ENCODE results near the gene THY1.
"Not testable (repeated sequence)": the region's sequence is repeated elsewhere in the genome, so short reads cannot be mapped to it uniquely, and the experiment has no call there.

The THY1 gene

GRCh38 chr11:119437521-119437920 lies 14.5 kb upstream of the THY1 start:
- not testable (repeated sequence) for H3K4me3 ChIP-seq (ENCODE audit: low read depth, low read length); H3K9me3 ChIP-seq (ENCODE audit: control insufficient read depth, insufficient read depth, low read length); H3K36me3 ChIP-seq (ENCODE audit: control insufficient read depth, insufficient read depth, low read length); H3K27me3 ChIP-seq (ENCODE audit: control insufficient read depth, insufficient read depth, low read length); H3K4me1 ChIP-seq (ENCODE audit: control insufficient read depth, insufficient read depth, low read length); H3K9ac ChIP-seq (ENCODE audit: low read depth, low read length)

GRCh38 chr11:119436711-119437110 lies 13.7 kb upstream of the THY1 start:
- Histone ChIP-seq H3K4me3 (ENCODE audit: low read depth, low read length) (no peak overlapping the region), H3K9ac (ENCODE audit: low read depth, low read length) (no peak overlapping the region), H3K27me3 (ENCODE audit: control insufficient read depth, insufficient read depth, low read length) (no peaks in the 10 kb centered on the region), H3K4me1 (ENCODE audit: control insufficient read depth, insufficient read depth, low read length) (peaks cover 8% of the 10 kb centered on the region), H3K9me3 (ENCODE audit: control insufficient read depth, insufficient read depth, low read length) (no peaks in the 10 kb centered on the region), H3K36me3 (ENCODE audit: control insufficient read depth, insufficient read depth, low read length) (no peaks in the 10 kb centered on the region)

- Histone ChIP-seq H3K4me3 (ENCODE audit: low read depth, low read length) (no peak overlapping the region), H3K4me1 (ENCODE audit: control insufficient read depth, insufficient read depth, low read length) (peaks cover 6% of the 10 kb centered on the region), H3K27me3 (ENCODE audit: control insufficient read depth, insufficient read depth, low read length) (no peaks in the 10 kb centered on the region), H3K9ac (ENCODE audit: low read depth, low read length) (no peak overlapping the region), H3K36me3 (ENCODE audit: control insufficient read depth, insufficient read depth, low read length) (no peaks in the 10 kb centered on the region), H3K9me3 (ENCODE audit: control insufficient read depth, insufficient read depth, low read length) (no peaks in the 10 kb centered on the region)
Observed at GRCh38 chr11:119436093-119436492, 13.1 kb upstream of the THY1 start.

- H3K4me1 ChIP-seq (ENCODE audit: control insufficient read depth, insufficient read depth, low read length): peaks cover 3% of the 10 kb centered on the region
- H3K36me3 ChIP-seq (ENCODE audit: control insufficient read depth, insufficient read depth, low read length): no peaks in the 10 kb centered on the region
- no peaks in the 10 kb centered on the region for H3K27me3 ChIP-seq (ENCODE audit: control insufficient read depth, insufficient read depth, low read length)
- H3K9ac ChIP-seq (ENCODE audit: low read depth, low read length): no peak overlapping the region
- no peaks in the 10 kb centered on the region for H3K9me3 ChIP-seq (ENCODE audit: control insufficient read depth, insufficient read depth, low read length)
- H3K4me3 ChIP-seq (ENCODE audit: low read depth, low read length): no peak overlapping the region
Observed at GRCh38 chr11:119434591-119435330, 11.8 kb upstream of the THY1 start.

- Histone ChIP-seq H3K4me1 (ENCODE audit: control insufficient read depth, insufficient read depth, low read length) (peaks cover 3% of the 10 kb centered on the region), H3K4me3 (ENCODE audit: low read depth, low read length) (no peak overlapping the region), H3K9me3 (ENCODE audit: control insufficient read depth, insufficient read depth, low read length) (no peaks in the 10 kb centered on the region), H3K36me3 (ENCODE audit: control insufficient read depth, insufficient read depth, low read length) (no peaks in the 10 kb centered on the region), H3K9ac (ENCODE audit: low read depth, low read length) (no peak overlapping the region), H3K27me3 (ENCODE audit: control insufficient read depth, insufficient read depth, low read length) (no peaks in the 10 kb centered on the region)
Observed at GRCh38 chr11:119433358-119433725, 10.4 kb upstream of the THY1 start.

- H3K9me3 ChIP-seq (ENCODE audit: control insufficient read depth, insufficient read depth, low read length): no peaks in the 10 kb centered on the region
- H3K36me3 ChIP-seq (ENCODE audit: control insufficient read depth, insufficient read depth, low read length): no peaks in the 10 kb centered on the region
- H3K27me3 ChIP-seq (ENCODE audit: control insufficient read depth, insufficient read depth, low read length): no peaks in the 10 kb centered on the region
- no peak overlapping the region for H3K4me3 ChIP-seq (ENCODE audit: low read depth, low read length)
- H3K9ac ChIP-seq (ENCODE audit: low read depth, low read length): no peak overlapping the region
- H3K4me1 ChIP-seq (ENCODE audit: control insufficient read depth, insufficient read depth, low read length): peaks cover 3% of the 10 kb centered on the region
Observed at GRCh38 chr11:119432484-119433357, 9.7 kb upstream of the THY1 start.

GRCh38 chr11:119431523-119431922 lies 8.6 kb upstream of the THY1 start:
- Histone ChIP-seq H3K9ac (ENCODE audit: low read depth, low read length) (no peak overlapping the region), H3K4me3 (ENCODE audit: low read depth, low read length) (no peak overlapping the region), H3K36me3 (ENCODE audit: control insufficient read depth, insufficient read depth, low read length) (no peaks in the 10 kb centered on the region), H3K4me1 (ENCODE audit: control insufficient read depth, insufficient read depth, low read length) (peaks cover 3% of the 10 kb centered on the region), H3K9me3 (ENCODE audit: control insufficient read depth, insufficient read depth, low read length) (no peaks in the 10 kb centered on the region), H3K27me3 (ENCODE audit: control insufficient read depth, insufficient read depth, low read length) (no peaks in the 10 kb centered on the region)

- Histone ChIP-seq H3K4me1 (ENCODE audit: control insufficient read depth, insufficient read depth, low read length) (peaks cover 6% of the 10 kb centered on the region), H3K4me3 (ENCODE audit: low read depth, low read length) (no peak overlapping the region), H3K9me3 (ENCODE audit: control insufficient read depth, insufficient read depth, low read length) (no peaks in the 10 kb centered on the region), H3K9ac (ENCODE audit: low read depth, low read length) (no peak overlapping the region), H3K36me3 (ENCODE audit: control insufficient read depth, insufficient read depth, low read length) (no peaks in the 10 kb centered on the region), H3K27me3 (ENCODE audit: control insufficient read depth, insufficient read depth, low read length) (peaks cover 4% of the 10 kb centered on the region)
Observed at GRCh38 chr11:119427279-119427678, 4.3 kb upstream of the THY1 start.

GRCh38 chr11:119426142-119426541 lies 3.2 kb upstream of the THY1 start:
- H3K4me3 ChIP-seq (ENCODE audit: low read depth, low read length): no peak overlapping the region
- H3K9ac ChIP-seq (ENCODE audit: low read depth, low read length): no peak overlapping the region
- H3K27me3 ChIP-seq (ENCODE audit: control insufficient read depth, insufficient read depth, low read length): peaks cover 4% of the 10 kb centered on the region
- H3K36me3 ChIP-seq (ENCODE audit: control insufficient read depth, insufficient read depth, low read length): no peaks in the 10 kb centered on the region
- H3K4me1 ChIP-seq (ENCODE audit: control insufficient read depth, insufficient read depth, low read length): peaks cover 11% of the 10 kb centered on the region
- H3K9me3 ChIP-seq (ENCODE audit: control insufficient read depth, insufficient read depth, low read length): no peaks in the 10 kb centered on the region

GRCh38 chr11:119424775-119425174 lies 1.8 kb upstream of the THY1 start:
- H3K27me3 ChIP-seq (ENCODE audit: control insufficient read depth, insufficient read depth, low read length): peaks cover 4% of the 10 kb centered on the region
- peaks cover 17% of the 10 kb centered on the region for H3K4me1 ChIP-seq (ENCODE audit: control insufficient read depth, insufficient read depth, low read length)
- no peaks in the 10 kb centered on the region for H3K9me3 ChIP-seq (ENCODE audit: control insufficient read depth, insufficient read depth, low read length)
- H3K36me3 ChIP-seq (ENCODE audit: control insufficient read depth, insufficient read depth, low read length): peaks cover 5% of the 10 kb centered on the region
- H3K9ac ChIP-seq (ENCODE audit: low read depth, low read length): no peak overlapping the region
- H3K4me3 ChIP-seq (ENCODE audit: low read depth, low read length): no peak overlapping the region

GRCh38 chr11:119424276-119424675 lies 1.3 kb upstream of the THY1 start:
- H3K4me3 ChIP-seq (ENCODE audit: low read depth, low read length): no peak overlapping the region
- no peaks in the 10 kb centered on the region for H3K9me3 ChIP-seq (ENCODE audit: control insufficient read depth, insufficient read depth, low read length)
- H3K9ac ChIP-seq (ENCODE audit: low read depth, low read length): no peak overlapping the region
- H3K27me3 ChIP-seq (ENCODE audit: control insufficient read depth, insufficient read depth, low read length): peaks cover 4% of the 10 kb centered on the region
- peaks cover 17% of the 10 kb centered on the region for H3K4me1 ChIP-seq (ENCODE audit: control insufficient read depth, insufficient read depth, low read length)
- H3K36me3 ChIP-seq (ENCODE audit: control insufficient read depth, insufficient read depth, low read length): peaks cover 10% of the 10 kb centered on the region
